ENCODE measurements around the gene CTDSP2.

Gene CTDSP2

DNA sequence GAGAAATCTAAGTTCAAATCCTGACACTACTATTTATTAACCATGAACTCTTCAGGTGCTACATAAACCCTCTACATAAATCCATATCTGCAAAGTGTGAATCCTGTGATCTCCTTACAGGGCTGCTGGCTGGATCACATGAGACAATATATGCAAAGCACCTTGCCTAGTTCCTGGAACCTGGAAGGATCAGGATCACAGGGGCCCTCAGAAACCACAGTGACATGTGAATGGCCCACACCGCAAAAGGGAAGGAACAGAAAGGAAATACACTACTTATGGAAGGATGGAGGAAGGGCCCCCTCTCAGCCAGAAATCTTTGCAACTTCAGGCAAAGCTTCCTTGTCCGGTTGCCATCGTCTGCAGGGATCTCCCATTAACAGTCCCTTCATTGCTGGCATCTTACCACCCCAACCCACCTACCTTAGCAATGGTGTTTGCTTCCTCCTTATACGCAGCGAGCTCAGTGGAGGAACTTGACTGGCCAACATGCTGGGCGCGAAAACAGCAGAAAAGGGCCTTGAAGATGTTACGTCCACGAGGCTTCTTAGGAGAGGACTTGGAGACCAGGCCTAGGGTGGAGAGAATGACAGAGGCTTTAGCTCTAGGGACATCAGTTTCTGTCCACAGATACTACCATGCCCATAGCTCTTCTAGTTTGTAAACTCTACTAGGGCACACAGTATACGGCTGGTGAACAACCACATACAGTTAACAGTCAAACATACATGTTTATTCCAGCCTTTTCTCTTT, 17.3 kb downstream of the CTDSP2 start:
- DNase-seq (ENCODE audit: low spot score), result no peak
- CTCF ChIA-PET, result interaction anchor here (1.1 to 1.5 kb wide), 3 partner anchors 10 to 74 kb away, joined by 3 to 6 read pairs (median 4); partner anchors contain the start of gene AVIL
- POLR2A ChIA-PET (ENCODE audit: low non-redundant PET), result no interaction called here
- no peak overlapping the region for H3K27ac ChIP-seq
- TF ChIP-seq, protein P1, sequence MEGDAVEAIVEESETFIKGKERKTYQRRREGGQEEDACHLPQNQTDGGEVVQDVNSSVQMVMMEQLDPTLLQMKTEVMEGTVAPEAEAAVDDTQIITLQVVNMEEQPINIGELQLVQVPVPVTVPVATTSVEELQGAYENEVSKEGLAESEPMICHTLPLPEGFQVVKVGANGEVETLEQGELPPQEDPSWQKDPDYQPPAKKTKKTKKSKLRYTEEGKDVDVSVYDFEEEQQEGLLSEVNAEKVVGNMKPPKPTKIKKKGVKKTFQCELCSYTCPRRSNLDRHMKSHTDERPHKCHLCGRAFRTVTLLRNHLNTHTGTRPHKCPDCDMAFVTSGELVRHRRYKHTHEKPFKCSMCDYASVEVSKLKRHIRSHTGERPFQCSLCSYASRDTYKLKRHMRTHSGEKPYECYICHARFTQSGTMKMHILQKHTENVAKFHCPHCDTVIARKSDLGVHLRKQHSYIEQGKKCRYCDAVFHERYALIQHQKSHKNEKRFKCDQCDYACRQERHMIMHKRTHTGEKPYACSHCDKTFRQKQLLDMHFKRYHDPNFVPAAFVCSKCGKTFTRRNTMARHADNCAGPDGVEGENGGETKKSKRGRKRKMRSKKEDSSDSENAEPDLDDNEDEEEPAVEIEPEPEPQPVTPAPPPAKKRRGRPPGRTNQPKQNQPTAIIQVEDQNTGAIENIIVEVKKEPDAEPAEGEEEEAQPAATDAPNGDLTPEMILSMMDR (conservative IDR thresholded peaks at IDR 0.05; ENCODE audit: low read depth), result no peak

DNA sequence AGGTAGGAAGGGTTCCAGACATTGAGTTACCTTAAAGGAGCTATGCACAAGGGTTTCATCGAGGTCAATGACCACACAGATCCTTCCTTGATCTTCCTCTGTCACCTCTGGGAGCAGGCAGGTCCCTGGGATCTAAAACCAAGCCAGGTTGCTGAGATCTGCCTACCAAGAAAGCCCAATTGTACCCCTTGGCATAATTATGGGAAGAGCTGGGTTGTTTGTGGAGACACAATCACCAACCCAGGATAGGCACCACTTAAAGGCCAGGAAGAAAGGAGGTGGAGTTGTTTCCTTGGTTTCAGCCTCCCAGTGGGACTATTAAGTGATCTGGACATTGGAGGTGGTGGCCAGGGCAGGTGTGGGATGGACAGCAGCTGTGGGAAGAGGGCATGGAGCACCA, 19.6 kb downstream of the CTDSP2 start:
- TF ChIP-seq, protein P1 (conservative IDR thresholded peaks at IDR 0.05; ENCODE audit: low read depth), result no peak
- no peak overlapping the region for H3K27ac ChIP-seq
- ChIA-PET POLR2A (ENCODE audit: low non-redundant PET) (no interaction called here), CTCF (interaction anchor here (0.6 kb wide), 1 partner anchor 49 kb away, joined by 3 read pairs; no protein-coding TSS in a partner anchor)
- DNase-seq (ENCODE audit: low spot score), result no peak

DNA sequence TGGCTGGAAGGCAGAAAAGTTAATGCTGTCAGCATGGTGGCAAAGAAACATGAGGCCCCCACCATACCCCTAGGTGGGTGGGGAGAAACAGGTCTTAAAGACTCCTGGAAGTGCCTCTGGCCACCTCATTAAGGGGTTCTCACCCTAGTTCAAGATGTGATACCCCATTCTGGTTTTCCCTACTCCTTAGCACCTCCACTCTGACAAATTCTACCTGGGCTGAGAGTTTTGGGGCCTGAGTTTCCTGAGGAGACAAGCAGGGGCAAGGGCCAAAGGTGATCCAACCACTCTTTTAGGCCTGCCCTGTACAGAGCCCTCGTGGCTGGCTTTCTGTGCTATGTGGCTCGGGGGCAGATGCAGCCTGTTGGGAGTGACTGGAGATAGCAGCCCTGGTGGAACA, 20.1 kb downstream of the CTDSP2 start:
- TF ChIP-seq, protein P1 (conservative IDR thresholded peaks at IDR 0.05; ENCODE audit: low read depth), result no peak
- no peak overlapping the region for H3K27ac ChIP-seq
- CTCF ChIA-PET, result interaction anchor here (0.6 kb wide), 1 partner anchor 8 kb away, joined by 3 read pairs; no protein-coding TSS in a partner anchor
- DNase-seq (ENCODE audit: low spot score), result no peak
- POLR2A ChIA-PET (ENCODE audit: low non-redundant PET), result no interaction called here

DNA sequence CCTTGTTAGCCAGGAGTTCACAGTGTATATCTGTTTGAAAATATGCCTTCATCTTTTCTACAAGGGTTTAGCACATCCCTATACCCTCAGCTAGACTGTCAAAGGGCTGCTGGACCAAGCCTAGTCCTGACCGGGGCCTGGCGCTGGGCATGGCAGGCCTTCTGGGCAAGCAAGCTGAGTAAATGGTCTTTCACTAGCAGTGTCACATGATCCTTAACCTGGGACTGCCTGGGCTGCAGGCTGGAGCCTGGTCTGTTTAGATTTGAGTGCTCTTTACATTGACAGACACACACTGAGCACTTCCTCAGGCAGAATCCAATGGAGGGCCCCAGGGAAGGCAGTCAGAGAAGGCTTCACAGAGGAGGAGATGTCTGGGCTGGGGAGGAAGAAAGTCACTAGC, 21.1 kb downstream of the CTDSP2 start:
- no peak overlapping the region for H3K27ac ChIP-seq
- TF ChIP-seq, protein P1 (conservative IDR thresholded peaks at IDR 0.05; ENCODE audit: low read depth), result no peak
- CTCF ChIA-PET, result interaction anchor here (1.1 kb wide), 1 partner anchor 78 kb away, joined by 3 read pairs; no protein-coding TSS in a partner anchor
- no peak for DNase-seq (ENCODE audit: low spot score)
- POLR2A ChIA-PET (ENCODE audit: low non-redundant PET), result no interaction called here

DNA sequence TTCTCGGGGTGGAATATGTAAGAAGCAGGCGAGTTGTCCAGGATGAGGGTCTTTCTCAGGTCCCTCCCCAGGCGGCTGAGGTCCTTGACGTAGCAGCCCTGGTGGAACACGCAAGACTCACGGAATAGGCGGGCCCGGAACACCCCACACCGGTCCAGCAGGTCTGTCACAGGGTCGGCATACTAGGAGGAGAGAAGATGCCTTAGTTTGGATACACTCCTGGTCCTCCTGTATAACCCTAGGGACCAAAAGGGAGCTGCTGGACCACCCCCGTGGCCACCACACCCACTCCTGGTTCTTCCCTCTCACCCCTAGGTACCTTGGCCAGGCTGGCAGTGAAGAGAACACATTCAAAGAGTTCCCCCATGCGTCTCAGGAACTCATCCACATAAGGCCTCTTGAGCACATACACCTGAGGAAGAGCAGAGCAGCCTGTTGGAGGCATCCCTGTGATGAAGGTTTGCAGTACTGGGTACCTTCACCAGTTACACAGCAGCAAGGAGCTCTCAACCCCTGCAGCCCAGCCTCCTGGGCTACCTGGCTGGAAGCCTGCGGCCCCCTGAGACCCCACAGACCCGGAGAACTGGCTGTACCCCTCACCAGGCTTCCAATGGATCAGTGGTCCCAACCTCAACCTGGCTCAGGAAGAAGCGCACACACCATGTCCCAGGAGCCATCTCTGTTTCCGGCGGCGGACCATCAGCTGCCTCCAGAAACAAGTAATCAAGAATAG, 22.5 kb downstream of the CTDSP2 start:
- CTCF ChIA-PET, result interaction anchor here (0.6 to 1.2 kb wide), 4 partner anchors 80 to 709 kb away, joined by 3 to 4 read pairs (median 3); no protein-coding TSS in a partner anchor

More for the DNA sequence above, 22.5 kb downstream of the CTDSP2 start:
- POLR2A ChIA-PET (ENCODE audit: low non-redundant PET), result interaction anchor here (1.2 kb wide), 1 partner anchor 12 kb away, joined by 3 read pairs; no protein-coding TSS in a partner anchor
- H3K27ac ChIP-seq, result peak overlapping the region; percentile 18; the same call in 1 of the 2 replicates
- DNase-seq (ENCODE audit: low spot score), result no peak
- TF ChIP-seq, protein P1 (conservative IDR thresholded peaks at IDR 0.05; ENCODE audit: low read depth), result no peak
